H1 (cell line): ENCODE measurements around the gene LMO2. TPM values are rescaled to one million over a fixed set of nuclear protein-coding genes. Genes with fewer than 3 reads are reported as not detected.

ENCODE experiments used
- CTCF ChIA-PET: fragments of 300-600 bp; sonication (Branson Sonifier 250); formaldehyde crosslinking; loops from one replicate; lab custom pipeline; 2021; ENCODE audit not compliant: partially characterized antibody; lab: Charles Lee
- POLR2A ChIA-PET: fragments of 300-600 bp; sonication (Branson Sonifier 250); formaldehyde crosslinking; loops from one replicate; lab custom pipeline; 2021; ENCODE audit warnings: inconsistent platforms; ENCODE audit not compliant: partially characterized antibody; lab: Charles Lee
- DNase-seq, 2 experiments: peaks; one replicate each; pipeline versions ENCODE4 v3.0.0 to v3.0.0-alpha.2; 2010 to 2022; ENCODE audit warnings: low spot score in 2 of 2, low read depth in 1 of 2, mixed read lengths in 1 of 2
- FAIRE-seq: peaks from 2 replicates; lab custom pipeline; 2011; peaks lifted over from hg19 to GRCh38; lab: Jason Lieb, UNC
- H2AFZ ChIP-seq: 2 replicates; pipeline ENCODE4 v1.8.1; 2012; ENCODE audit warnings: low read length, inconsistent platforms
- H2AK5ac ChIP-seq: 2 replicates; pipeline ENCODE4 v1.6.1; 2013; ENCODE audit warnings: low read depth, low read length
- H2BK120ac ChIP-seq: replicated peaks from 2 replicates; pipeline ENCODE3; 2013; ENCODE audit warnings: low read depth, low read length, inconsistent platforms
- H2BK12ac ChIP-seq: 2 replicates; pipeline ENCODE4 v1.6.1; 2013; ENCODE audit warnings: low read depth, low read length
- H2BK15ac ChIP-seq: 2 replicates; pipeline ENCODE4 v1.6.1; 2013; ENCODE audit warnings: low read length
- H2BK20ac ChIP-seq: 2 replicates; pipeline ENCODE4 v1.6.1; 2013; ENCODE audit warnings: low read length
- H2BK5ac ChIP-seq: 2 replicates; pipeline ENCODE4 v1.6.1; 2013; ENCODE audit warnings: low read depth, low read length
- H3K14ac ChIP-seq: 2 replicates; pipeline ENCODE4 v1.6.1; 2013; ENCODE audit warnings: inconsistent platforms; ENCODE audit not compliant: insufficient read length
- H3K18ac ChIP-seq: 2 replicates; pipeline ENCODE4 v1.6.1; 2013; ENCODE audit warnings: low read length; ENCODE audit errors: extremely low read depth
- H3K23ac ChIP-seq: 2 replicates; pipeline ENCODE4 v1.6.1; 2013; ENCODE audit warnings: inconsistent platforms; ENCODE audit not compliant: insufficient read length
- H3K23me2 ChIP-seq: 2 replicates; pipeline ENCODE4 v1.6.1; 2013; ENCODE audit warnings: low read depth, low read length
- H3K27ac ChIP-seq: 2 replicates; pipeline ENCODE4 v1.6.1; 2011; ENCODE audit warnings: low read depth, low read length, inconsistent platforms
- H3K27me3 ChIP-seq, 4 experiments: replicated peaks in 1 of 4; 1 replicate in 1 of 4; 2 replicates in 3 of 4; pipeline versions ENCODE4 v1.6.1 to v1.8.1; 2011 to 2013; ENCODE audit warnings: low read length in 3 of 4, mild to moderate bottlenecking in 3 of 4, inconsistent platforms in 2 of 4, mixed read lengths in 2 of 4, moderate library complexity in 1 of 4; ENCODE audit not compliant: control insufficient read depth in 3 of 4, insufficient read depth in 3 of 4; ENCODE audit errors: extremely low read depth in 1 of 4
- H3K36me3 ChIP-seq, 4 experiments: 2 replicates each; pipeline versions ENCODE4 v1.6.1 to v1.8.1; 2011 to 2013; ENCODE audit warnings: mild to moderate bottlenecking in 4 of 4, low read length in 3 of 4, moderate library complexity in 2 of 4, control low read depth in 1 of 4, inconsistent platforms in 1 of 4; ENCODE audit not compliant: insufficient read depth in 4 of 4, control insufficient read depth in 2 of 4
- H3K4ac ChIP-seq: replicated peaks from 2 replicates; pipeline ENCODE3; 2013; ENCODE audit warnings: low read length, low read depth, mixed read lengths, inconsistent platforms; ENCODE audit not compliant: insufficient read length
- H3K4me1 ChIP-seq, 4 experiments: replicated peaks in 1 of 4; 1 replicate in 1 of 4; 2 replicates in 3 of 4; pipeline versions ENCODE4 v1.6.1 to v1.8.1; 2011 to 2013; ENCODE audit warnings: low read length in 3 of 4, inconsistent platforms in 2 of 4, mixed read lengths in 1 of 4; ENCODE audit not compliant: insufficient read depth in 4 of 4, control insufficient read depth in 3 of 4
- H3K4me2 ChIP-seq, 2 experiments: 2 replicates each; pipeline versions ENCODE4 v1.6.1 to v1.8.1; 2011 to 2013; ENCODE audit warnings: low read depth in 2 of 2, low read length in 2 of 2, control low read depth in 1 of 2, inconsistent platforms in 1 of 2, mild to moderate bottlenecking in 1 of 2; ENCODE audit not compliant: insufficient read depth in 1 of 2
- H3K4me3 ChIP-seq, 4 experiments: fragments of 200-600, 300-600 bp in 1 of 4; sonication (generic), shearing (Covaris generic), sonication (Bioruptor Twin) in 1 of 4; 2 replicates each; pipeline versions ENCODE4 v1.5.1 to v1.8.1; 2011 to 2016; ENCODE audit warnings: low read length in 4 of 4, low read depth in 3 of 4, control low read depth in 2 of 4, inconsistent platforms in 2 of 4, mild to moderate bottlenecking in 2 of 4, mixed read lengths in 1 of 4, moderate library complexity in 1 of 4; ENCODE audit not compliant: insufficient read depth in 2 of 4; ENCODE audit errors: extremely low read depth in 1 of 4
- H3K56ac ChIP-seq: replicated peaks from 2 replicates; pipeline ENCODE3; 2013; ENCODE audit warnings: low read depth, mild to moderate bottlenecking, mixed read lengths, low read length, inconsistent platforms; ENCODE audit not compliant: insufficient read length
- H3K79me1 ChIP-seq: 2 replicates; pipeline ENCODE4 v1.6.1; 2013; ENCODE audit warnings: low read depth, low read length, control low read depth
- H3K79me2 ChIP-seq, 2 experiments: 2 replicates each; pipeline versions ENCODE4 v1.6.1 to v1.8.1; 2012 to 2013; ENCODE audit warnings: low read length in 2 of 2, mild to moderate bottlenecking in 2 of 2, inconsistent platforms in 1 of 2; ENCODE audit not compliant: insufficient read depth in 2 of 2, control insufficient read depth in 1 of 2
- H3K9ac ChIP-seq, 4 experiments: replicated peaks in 1 of 4; 1 replicate in 1 of 4; 2 replicates in 3 of 4; pipeline versions ENCODE4 v1.6.1 to v1.8.1; 2011 to 2013; ENCODE audit warnings: low read depth in 3 of 4, low read length in 3 of 4, control low read depth in 2 of 4, mild to moderate bottlenecking in 2 of 4, moderate library complexity in 2 of 4, inconsistent platforms in 1 of 4; ENCODE audit errors: extremely low read depth in 1 of 4
- H3K9me3 ChIP-seq, 2 experiments: 2 replicates each; pipeline versions ENCODE4 v1.6.1 to v1.8.1; 2012 to 2013; ENCODE audit warnings: mild to moderate bottlenecking in 2 of 2, moderate library complexity in 2 of 2, control low read depth in 1 of 2, inconsistent platforms in 1 of 2, low read depth in 1 of 2, low read length in 1 of 2, mixed read lengths in 1 of 2; ENCODE audit not compliant: insufficient read depth in 2 of 2
- H4K20me1 ChIP-seq, 2 experiments: replicated peaks in 1 of 2; 2 replicates each; pipeline versions ENCODE3 to v1.8.1; 2011 to 2013; ENCODE audit warnings: inconsistent platforms in 2 of 2, low read length in 2 of 2, mild to moderate bottlenecking in 1 of 2; ENCODE audit not compliant: insufficient read depth in 2 of 2, control insufficient read depth in 1 of 2
- H4K5ac ChIP-seq: 2 replicates; pipeline ENCODE4 v1.6.1; 2013; ENCODE audit warnings: low read length, low read depth, mixed read lengths, inconsistent platforms; ENCODE audit not compliant: insufficient read length
- H4K8ac ChIP-seq: 2 replicates; pipeline ENCODE4 v1.8.0; 2013; ENCODE audit warnings: mild to moderate bottlenecking, moderate library complexity, low read length, inconsistent platforms; ENCODE audit not compliant: insufficient read depth; ENCODE audit errors: extremely low read depth
- H4K91ac ChIP-seq: replicated peaks from 2 replicates; pipeline ENCODE3; 2013; ENCODE audit warnings: low read length, mixed read lengths, inconsistent platforms; ENCODE audit not compliant: insufficient read length
- E2F6 ChIP-seq: IDR thresholded peaks from 2 replicates; pipeline ENCODE4 v1.6.1; 2012; ENCODE audit warnings: inconsistent platforms
- EGR1 ChIP-seq: IDR thresholded peaks from 2 replicates; pipeline ENCODE4 v1.6.1; 2011; ENCODE audit warnings: low read depth, low read length, borderline replicate concordance
- HDAC2 ChIP-seq, 2 experiments: fragments of 300-600 bp in 1 of 2; sonication (generic) in 1 of 2; IDR thresholded peaks; 2 replicates each; pipeline ENCODE4 v1.6.1; 2011 to 2012; ENCODE audit warnings: low read depth in 2 of 2, low read length in 2 of 2, mild to moderate bottlenecking in 2 of 2, moderate library complexity in 2 of 2, borderline replicate concordance in 1 of 2, inconsistent platforms in 1 of 2
- MAFK ChIP-seq: IDR thresholded peaks from 2 replicates; pipeline ENCODE4 v1.6.1; 2012; ENCODE audit warnings: low read depth, mild to moderate bottlenecking, improper control_type of control experiment, low read length
- RNF2 ChIP-seq: fragments of 200-900, 300-1000 bp; sonication (generic); IDR thresholded peaks from 2 replicates; pipeline ENCODE4 v1.7.1; 2016; ENCODE audit warnings: borderline replicate concordance, low read depth, mild to moderate bottlenecking, antibody characterized with exemption, low read length; ENCODE audit not compliant: poor library complexity, severe bottlenecking; ENCODE audit errors: missing control alignments
- RXRA ChIP-seq: IDR thresholded peaks from 2 replicates; pipeline ENCODE4 v1.6.1; 2011; ENCODE audit warnings: low read depth, mild to moderate bottlenecking, low read length, moderate library complexity; ENCODE audit not compliant: insufficient read depth
- TAF7 ChIP-seq: optimal IDR thresholded peaks from 2 replicates; pipeline ENCODE3; 2011; ENCODE audit warnings: low read depth, mild to moderate bottlenecking, inconsistent platforms, low read length, moderate library complexity, borderline replicate concordance
- TCF12 ChIP-seq: IDR thresholded peaks from 2 replicates; pipeline ENCODE4 v1.6.1; 2011; ENCODE audit warnings: low read depth, mild to moderate bottlenecking, low read length
- WGBS, 2 experiments: shearing (Covaris generic) in 1 of 2; methylation state at CpG; one replicate each; pipeline versions ENCODE4 v1.1.6 to v1.1.7; 2013 to 2015; ENCODE audit warnings: low lambda C conversion rate in 2 of 2, mixed read lengths in 2 of 2, inconsistent platforms in 1 of 2, low coverage in 1 of 2, missing lambda C conversion rate in 1 of 2; ENCODE audit not compliant: insufficient replicate concordance in 2 of 2, insufficient coverage in 1 of 2, insufficient read length in 1 of 2; ENCODE audit errors: extremely low coverage in 1 of 2, missing lambda C conversion rate in 1 of 2; 5-methylcytosine and 5-hydroxymethylcytosine counted together
- polyA plus RNA-seq, 7 experiments: library from polyadenylated mRNA; depleted of rRNA in 3 of 7; stranded (reverse) in 5 of 7; unstranded in 2 of 7; fragments of >200 nt in 5 of 7; fragments of 200-250 nt in 2 of 7; gene quantifications; 1 replicate in 5 of 7; 2 replicates in 1 of 7; 4 replicates in 1 of 7; pipeline versions ENCODE4 v1.2.1 to v1.2.3, GENCODE V29; 2011 to 2013; ENCODE audit warnings: missing spikeins in 2 of 7, mixed read lengths in 2 of 7
- total RNA-seq: library from RNA; stranded (reverse); fragmentation: NEBNext Ultra II Directional; extraction: Animal tissue kit (Norgen Biotek cat#: 25700); gene quantifications from 2 replicates; pipeline ENCODE4 v1.2.1, GENCODE V29; 2021

The LMO2 gene
- total and polyA plus RNA-seq, 2 of the 8 experiments (the other 6 are each of a cell fraction or from before 2014, with no cell fraction given): 1.6 to 2.7 TPM

- Histone ChIP-seq H4K8ac (no peak overlapping the region), H3K4me1 (peaks cover 0 to 4% (median 2%) of the 10 kb centered on the region in 4 experiments; a peak in 1 of 7 replicates), H2AFZ (no peak overlapping the region), H2AK5ac (no peak overlapping the region), H3K27me3 (peaks cover 4 to 23% (median 13%) of the 10 kb centered on the region in 4 experiments), H3K27ac (no peak overlapping the region), H4K91ac (no peak overlapping the region), H2BK120ac (no peak overlapping the region), H3K79me2 (no peaks in the 10 kb centered on the region), H3K4me2 (no peak overlapping the region), H3K23me2 (peaks cover 6% of the 10 kb centered on the region; the same call in 1 of the 2 replicates), H4K5ac (no peak overlapping the region), H3K14ac (no peak overlapping the region), H3K9ac (no peak overlapping the region), H3K23ac (no peak overlapping the region), H3K79me1 (no peaks in the 10 kb centered on the region), H3K9me3 (no peaks in the 10 kb centered on the region), H3K18ac (no peak overlapping the region), H2BK5ac (no peak overlapping the region), H3K4ac (no peak overlapping the region), H3K56ac (no peak overlapping the region), H2BK15ac (no peak overlapping the region), H3K36me3 (no peaks in the 10 kb centered on the region), H4K20me1 (no peaks in the 10 kb centered on the region), H3K4me3 (no peak overlapping the region), H2BK20ac (no peak overlapping the region), H2BK12ac (no peak overlapping the region)
- TF ChIP-seq EGR1: no peak
- no peak for TF ChIP-seq RNF2
- TF ChIP-seq TCF12: no peak
- TF ChIP-seq HDAC2 (IDR thresholded peaks at IDR 0.05; ENCODE audit: borderline replicate concordance in 1 of 2, low read depth in 2 of 2, low read length in 2 of 2): no peak
- TF ChIP-seq TAF7: no peak
- TF ChIP-seq MAFK: no peak
- no peak for TF ChIP-seq RXRA
- no peak for TF ChIP-seq E2F6
- no peak for FAIRE-seq
- ChIA-PET POLR2A (no interaction called here), CTCF (interaction anchor here (0.6 to 11.7 kb wide), 4 partner anchors 9 to 700 kb away, joined by 3 to 195 read pairs (median 5); no protein-coding TSS in a partner anchor)
- WGBS, 2 experiments: 81% methylated on average over 3 of the region's 3 CpGs; no CpG with 5 or more reads in 1 of the 2 experiments
- no peak for DNase-seq
Measured at GRCh38 chr11:33825854-33826560, 65.9 kb downstream of the LMO2 start.
